ENCODE results near the gene NOP56.

NOP56 gene

GRCh38 chr20:2701671-2702081 is 49.2 kb downstream of the NOP56 start:
- no peak for DNase-seq (ENCODE audit: low spot score)

DNA sequence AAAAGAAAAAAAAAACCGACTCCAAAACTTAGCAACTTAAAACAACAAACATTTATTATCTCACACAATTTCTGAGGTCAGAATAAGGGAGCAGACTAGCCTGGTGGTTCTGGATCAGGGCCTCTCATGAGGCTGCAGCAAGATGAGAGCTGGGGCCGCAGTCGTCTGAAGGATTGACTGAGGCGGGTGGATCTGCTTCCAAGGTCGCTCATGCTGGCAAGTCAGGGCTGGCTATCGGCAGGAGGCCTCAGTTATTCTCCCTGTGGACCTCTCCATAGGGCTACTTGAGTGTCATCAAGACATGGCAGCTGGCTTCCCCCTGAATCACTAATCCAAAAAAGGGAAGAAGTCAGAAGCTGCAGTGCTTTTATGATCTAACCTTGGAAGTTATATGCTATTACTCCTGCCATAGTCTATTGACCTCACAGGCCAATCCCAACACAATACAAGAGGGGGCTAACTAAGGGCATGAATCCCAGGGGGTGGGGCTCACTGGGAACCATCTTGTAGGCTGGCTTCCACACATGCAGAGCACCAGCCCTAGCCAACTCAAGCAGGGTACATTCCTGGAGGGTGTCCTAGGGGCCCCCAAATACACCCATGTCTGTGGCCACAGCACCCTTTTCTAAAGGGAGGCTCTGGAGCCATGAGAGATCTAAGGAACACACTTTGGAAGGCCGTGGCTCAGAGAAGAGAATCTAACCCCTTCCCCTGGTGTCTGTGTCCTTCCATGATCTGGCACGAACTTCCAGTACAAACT is 51.5 kb downstream of the NOP56 start:
- DNase-seq (ENCODE audit: low spot score) = no peak

GRCh38 chr20:2705931-2706645 is 53.7 kb downstream of the NOP56 start:
- DNase-seq (ENCODE audit: low spot score) = no peak

DNA sequence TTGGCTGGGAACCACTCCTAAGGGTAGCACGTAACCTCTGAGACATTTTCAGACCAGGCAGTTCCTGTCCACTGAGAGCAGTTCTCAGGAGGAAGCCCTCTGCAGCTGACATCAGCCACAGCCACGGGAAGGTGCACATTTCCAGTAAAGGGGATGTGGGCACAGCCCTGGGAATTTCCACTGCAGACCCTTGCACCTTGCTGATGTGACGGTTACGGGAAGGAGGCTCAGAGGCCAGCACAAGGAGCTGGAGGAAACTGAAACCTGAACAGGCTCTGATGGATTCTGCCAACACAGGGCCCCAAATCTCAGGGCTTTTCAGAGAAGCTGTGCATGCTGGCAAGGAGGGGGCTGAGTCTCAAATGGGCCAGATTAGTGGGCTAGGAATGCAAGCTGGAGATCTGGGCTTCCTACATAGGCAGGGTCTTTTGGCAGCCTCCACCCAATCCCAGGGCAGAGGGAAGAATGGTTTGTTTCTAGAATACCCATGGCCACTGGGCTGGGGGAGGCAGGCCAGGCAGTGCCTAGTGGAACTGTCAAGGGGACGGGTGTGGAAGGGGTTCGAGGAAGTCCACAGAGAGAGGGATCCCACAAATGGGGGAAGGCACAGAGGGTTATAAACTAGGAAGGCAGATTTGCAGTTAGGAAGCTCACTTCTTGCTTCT is 54.4 kb downstream of the NOP56 start:
- DNase-seq (ENCODE audit: low spot score) = no peak

- DNase-seq (ENCODE audit: low spot score) = no peak
Observed at GRCh38 chr20:2707353-2708072, 55.1 kb downstream of the NOP56 start.
